Body of pancreas (tissue), 4 donors: ENCODE results near the gene LBR. TPM values are rescaled to one million over a fixed set of nuclear protein-coding genes. Genes with fewer than 3 reads are reported as not detected.

Experiments
- ATAC-seq: fragments of 150-250 bp; one replicate; pipeline ENCODE4 v1.9.1; 2016
- DNase-seq, 4 donors: peaks; one replicate each; pipeline ENCODE4 v3.0.0-alpha.2; 2019
- H3K27ac ChIP-seq, 4 donors: fragments of 200-600 bp; sonication (generic); 1 replicate in 3 of 4; 2 replicates in 1 of 4; pipeline versions ENCODE4 v1.5.1 to v1.6.1; 2016 to 2019; ENCODE audit warnings: mild to moderate bottlenecking in 1 of 4, mixed read lengths in 1 of 4, moderate library complexity in 1 of 4
- H3K27me3 ChIP-seq, 2 donors: fragments of 200-600 bp; sonication (generic); one replicate each; pipeline ENCODE4 v1.6.0; 2016; ENCODE audit warnings: mild to moderate bottlenecking in 1 of 2
- H3K36me3 ChIP-seq, 2 donors: fragments of 200-600 bp; sonication (generic); replicated peaks in 1 of 2; 2 replicates each; pipeline ENCODE4 v1.5.1; 2016; ENCODE audit warnings: low read depth in 2 of 2; ENCODE audit not compliant: insufficient read depth in 1 of 2
- H3K4me1 ChIP-seq: fragments of 200-600 bp; sonication (generic); one replicate; pipeline ENCODE4 v1.6.0; 2016
- H3K4me3 ChIP-seq, 2 donors: fragments of 200-600 bp; sonication (generic); 1 replicate in 1 of 2; 2 replicates in 1 of 2; pipeline ENCODE4 v1.5.1; 2016 to 2019
- H3K9me3 ChIP-seq, 3 donors: fragments of 200-600 bp; sonication (generic); 1 replicate in 2 of 3; 2 replicates in 1 of 3; pipeline ENCODE4 v1.5.1; 2016
- POLR2A ChIP-seq, 3 donors: fragments of 450-650 bp; IDR thresholded peaks; one replicate each; pipeline ENCODE4 v1.6.1; 2016; ENCODE audit warnings: antibody characterized with exemption in 3 of 3, mild to moderate bottlenecking in 2 of 3
- WGBS, 2 donors: methylation state at CpG; one replicate each; pipeline ENCODE4 v1.1.5; 2017; 5-methylcytosine and 5-hydroxymethylcytosine counted together
- intact Hi-C: fragments of 100-400 bp; cut with DNase I; formaldehyde crosslinking; loops from one replicate; pipeline ENCODE4 v1.15.1; 2023
- total RNA-seq, 2 donors: library from RNA; depleted of rRNA; stranded (reverse); fragments of >200 nt; gene quantifications; one replicate each; pipeline ENCODE4 v1.1.0, GENCODE V29; 2016
- TF ChIP-seq, protein P1 (sequence below), 7 experiments: fragments of 450-650 bp in 4 of 7; fragments of 200-600 bp in 3 of 7; sonication (generic) in 3 of 7; IDR thresholded peaks; one replicate each; pipeline ENCODE4 v1.5.1; 2016 to 2019; ENCODE audit warnings: antibody characterized with exemption in 7 of 7

LBR gene
- total RNA-seq, 2 donors from 2014 or later, result 15.2 to 26.5 TPM

- Histone ChIP-seq H3K9me3 (no peaks in the 10 kb centered on the region), H3K27ac (no peak overlapping the region), H3K36me3 (no peaks in the 10 kb centered on the region), H3K27me3 (no peaks in the 10 kb centered on the region), H3K4me1 (peaks cover 9% of the 10 kb centered on the region), H3K4me3 (no peak overlapping the region)
- WGBS, 2 donors, result 69 to 76% methylated on average over 4 to 8 of the region's 8 CpGs
- TF ChIP-seq, protein P1, sequence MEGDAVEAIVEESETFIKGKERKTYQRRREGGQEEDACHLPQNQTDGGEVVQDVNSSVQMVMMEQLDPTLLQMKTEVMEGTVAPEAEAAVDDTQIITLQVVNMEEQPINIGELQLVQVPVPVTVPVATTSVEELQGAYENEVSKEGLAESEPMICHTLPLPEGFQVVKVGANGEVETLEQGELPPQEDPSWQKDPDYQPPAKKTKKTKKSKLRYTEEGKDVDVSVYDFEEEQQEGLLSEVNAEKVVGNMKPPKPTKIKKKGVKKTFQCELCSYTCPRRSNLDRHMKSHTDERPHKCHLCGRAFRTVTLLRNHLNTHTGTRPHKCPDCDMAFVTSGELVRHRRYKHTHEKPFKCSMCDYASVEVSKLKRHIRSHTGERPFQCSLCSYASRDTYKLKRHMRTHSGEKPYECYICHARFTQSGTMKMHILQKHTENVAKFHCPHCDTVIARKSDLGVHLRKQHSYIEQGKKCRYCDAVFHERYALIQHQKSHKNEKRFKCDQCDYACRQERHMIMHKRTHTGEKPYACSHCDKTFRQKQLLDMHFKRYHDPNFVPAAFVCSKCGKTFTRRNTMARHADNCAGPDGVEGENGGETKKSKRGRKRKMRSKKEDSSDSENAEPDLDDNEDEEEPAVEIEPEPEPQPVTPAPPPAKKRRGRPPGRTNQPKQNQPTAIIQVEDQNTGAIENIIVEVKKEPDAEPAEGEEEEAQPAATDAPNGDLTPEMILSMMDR (IDR thresholded peaks at IDR 0.05), result no peak
- no peak for TF ChIP-seq POLR2A (IDR thresholded peaks at IDR 0.05)
- intact Hi-C loops, result no loop called here
- peak in 2 of 4 donors; percentile 7 to 9 for DNase-seq
- no peak for ATAC-seq
These were observed 43.2 kb upstream of the LBR start for GRCh38 chr1:225471109-225471452.

GRCh38 chr1:225470211-225471108 lies 42.6 kb upstream of the LBR start:
- Histone ChIP-seq H3K4me1 (peaks cover 9% of the 10 kb centered on the region), H3K27me3 (no peaks in the 10 kb centered on the region), H3K4me3 (no peak overlapping the region), H3K9me3 (no peaks in the 10 kb centered on the region), H3K27ac (no peak overlapping the region), H3K36me3 (no peaks in the 10 kb centered on the region)
- DNase-seq (peak in 2 of 4 donors; percentile 9 to 10), ATAC-seq (no peak)
- no peak for TF ChIP-seq POLR2A (IDR thresholded peaks at IDR 0.05)
- TF ChIP-seq, protein P1 (IDR thresholded peaks at IDR 0.05), result no peak
- 76 to 77% methylated on average over 21 to 25 of the region's 25 CpGs for whole genome bisulfite sequencing, 2 donors
- intact Hi-C loops, result no loop called here

- intact Hi-C loops, result no loop called here
- no peaks in the 10 kb centered on the region for H3K9me3 ChIP-seq
- no peaks in the 10 kb centered on the region for H3K27me3 ChIP-seq
- no peak overlapping the region for H3K27ac ChIP-seq
- no peak overlapping the region for H3K4me3 ChIP-seq
- 80 to 81% methylated on average over 4 to 5 of the region's 5 CpGs for WGBS, 2 donors
- H3K36me3 ChIP-seq, result no peaks in the 10 kb centered on the region
- no peaks in the 10 kb centered on the region for H3K4me1 ChIP-seq
- TF ChIP-seq POLR2A (IDR thresholded peaks at IDR 0.05), result no peak
- TF ChIP-seq, protein P1 (IDR thresholded peaks at IDR 0.05), result no peak
- ATAC-seq (no peak), DNase-seq (peak in 1 of 4 donors; percentile 2)
These were observed 41.2 kb upstream of the LBR start for GRCh38 chr1:225469051-225469450.

DNA sequence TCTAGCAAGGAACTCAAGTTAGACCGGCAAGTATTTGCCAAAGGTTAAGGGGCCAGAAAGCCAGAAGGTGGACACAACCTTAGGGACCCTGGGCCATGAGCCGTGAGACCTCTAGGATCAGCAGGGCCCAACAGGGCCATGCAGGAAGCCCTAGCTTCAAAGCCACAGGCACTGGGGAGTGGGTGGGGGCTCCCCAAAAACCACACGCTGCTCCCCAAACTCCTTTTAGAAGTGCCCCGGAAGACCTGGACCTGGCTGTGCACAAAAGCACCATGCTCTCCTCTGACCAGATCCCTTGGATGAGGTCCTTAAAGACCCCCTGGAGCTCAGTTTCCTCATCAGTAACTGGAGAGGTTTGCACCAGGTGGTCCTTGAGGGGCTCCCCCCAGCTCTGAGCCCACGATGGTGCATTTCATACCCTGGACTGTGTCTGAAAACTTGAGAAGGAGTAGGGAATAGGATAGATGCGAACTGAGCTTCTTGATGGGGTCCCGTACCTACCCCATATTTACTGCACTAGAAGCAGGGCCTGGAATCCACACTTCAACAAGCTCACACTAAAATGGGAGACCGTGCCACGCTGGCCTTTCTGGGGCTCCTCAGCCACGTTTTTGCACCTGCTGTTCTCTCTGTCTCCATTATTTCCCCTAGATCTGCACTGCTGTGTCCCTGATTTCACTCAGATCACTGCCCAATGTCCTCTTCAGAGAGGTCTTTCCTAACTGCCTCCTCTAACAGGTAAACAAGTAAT lies 40.6 kb upstream of the LBR start:
- H3K4me3 ChIP-seq, result no peak overlapping the region
- no peaks in the 10 kb centered on the region for H3K36me3 ChIP-seq
- TF ChIP-seq, protein P1 (IDR thresholded peaks at IDR 0.05), result no peak
- no peak for TF ChIP-seq POLR2A (IDR thresholded peaks at IDR 0.05)
- peak in 1 of 4 donors; percentile 2 for DNase-seq
- no peak for ATAC-seq
- WGBS, 2 donors, result 76 to 77% methylated on average over 9 to 10 of the region's 10 CpGs
- intact Hi-C loops, result no loop called here
- no peaks in the 10 kb centered on the region for H3K9me3 ChIP-seq
- no peaks in the 10 kb centered on the region for H3K4me1 ChIP-seq
- peak overlapping the region in 2 of 4 donors; percentile 37 to 75 for H3K27ac ChIP-seq
- H3K27me3 ChIP-seq, result no peaks in the 10 kb centered on the region
